ENCODE results near the gene LILRA1. TPM values are rescaled to one million over a fixed set of nuclear protein-coding genes. Genes with fewer than 3 reads are reported as not detected.

Gene LILRA1
- total and polyA plus RNA-seq, 4 donors: 1.2 to 21.3 (median 5.2) TPM

DNA sequence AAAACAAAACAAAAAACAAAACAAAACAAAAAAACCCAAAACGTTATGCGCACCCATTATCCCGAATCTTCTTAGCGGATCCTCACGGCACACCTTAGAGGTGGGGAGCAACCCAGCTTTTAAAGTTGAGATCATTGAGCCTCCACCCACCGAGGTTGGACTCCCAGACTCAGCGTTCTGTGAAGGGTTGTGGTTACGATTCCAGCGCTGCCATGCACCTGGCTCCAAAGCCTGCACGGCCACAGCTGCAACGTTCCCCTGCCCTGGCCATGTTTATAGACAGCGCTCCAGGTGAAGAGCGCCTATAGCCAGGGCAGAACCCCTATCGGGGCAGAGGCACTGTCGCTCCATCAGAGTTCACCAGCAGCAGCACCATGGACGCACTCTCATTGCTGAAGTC lies 38.5 kb upstream of the LILRA1 start:
- DNase-seq (no peak), ATAC-seq (ENCODE audit: insufficient read depth, low FRiP score) (no peak)
- H3K36me3 ChIP-seq (ENCODE audit: control insufficient read depth in 4 of 4, insufficient read depth in 4 of 4, low read length in 4 of 4): no peaks in the 10 kb centered on the region
- 86 to 90% methylated on average over 16 of the region's 16 CpGs for WGBS, 2 donors
- no peak for TF ChIP-seq CTCF (IDR thresholded peaks at IDR 0.05; ENCODE audit: control extremely low read depth, extremely low read depth)
- H3K9ac ChIP-seq (ENCODE audit: insufficient read depth in 1 of 2, low read length in 2 of 2): no peak overlapping the region
- H3K4me1 ChIP-seq (ENCODE audit: control insufficient read depth in 5 of 5, insufficient read depth in 5 of 5, low read length in 5 of 5): no peaks in the 10 kb centered on the region
- H3K27me3 ChIP-seq (ENCODE audit: control insufficient read depth in 3 of 3, insufficient read depth in 3 of 3, low read length in 2 of 3): no peaks in the 10 kb centered on the region
- peaks cover 0 to 4% (median 0%) of the 10 kb centered on the region in 4 donors for H3K9me3 ChIP-seq (ENCODE audit: control insufficient read depth in 4 of 4, insufficient read depth in 3 of 4, low read length in 3 of 4)
- no peak overlapping the region for H3K4me3 ChIP-seq
- H3K27ac ChIP-seq (ENCODE audit: low read depth in 1 of 2, low read length in 1 of 2): no peak overlapping the region

GRCh38 chr19:54556194-54556593 lies 37.2 kb upstream of the LILRA1 start:
- no peaks in the 10 kb centered on the region for H3K36me3 ChIP-seq (ENCODE audit: control insufficient read depth in 4 of 4, insufficient read depth in 4 of 4, low read length in 4 of 4)
- H3K27me3 ChIP-seq (ENCODE audit: control insufficient read depth in 3 of 3, insufficient read depth in 3 of 3, low read length in 2 of 3): no peaks in the 10 kb centered on the region
- ATAC-seq (ENCODE audit: insufficient read depth, low FRiP score) (no peak), DNase-seq (no peak)
- no peak overlapping the region for H3K9ac ChIP-seq (ENCODE audit: insufficient read depth in 1 of 2, low read length in 2 of 2)
- no peak for TF ChIP-seq CTCF (IDR thresholded peaks at IDR 0.05; ENCODE audit: control extremely low read depth, extremely low read depth)
- H3K27ac ChIP-seq (ENCODE audit: low read depth in 1 of 2, low read length in 1 of 2): no peak overlapping the region
- peaks cover 0 to 2% (median 0%) of the 10 kb centered on the region in 4 donors for H3K9me3 ChIP-seq (ENCODE audit: control insufficient read depth in 4 of 4, insufficient read depth in 3 of 4, low read length in 3 of 4)
- 88% methylated on average over 1 of the region's 1 CpG for WGBS, 2 donors
- no peaks in the 10 kb centered on the region for H3K4me1 ChIP-seq (ENCODE audit: control insufficient read depth in 5 of 5, insufficient read depth in 5 of 5, low read length in 5 of 5)
- H3K4me3 ChIP-seq: no peak overlapping the region

GRCh38 chr19:54558339-54558738 lies 35.1 kb upstream of the LILRA1 start:
- DNase-seq (no peak), ATAC-seq (ENCODE audit: insufficient read depth, low FRiP score) (no peak)
- Histone ChIP-seq H3K9me3 (ENCODE audit: control insufficient read depth in 4 of 4, insufficient read depth in 3 of 4, low read length in 3 of 4) (peaks cover 0 to 2% (median 0%) of the 10 kb centered on the region in 4 donors), H3K4me1 (ENCODE audit: control insufficient read depth in 5 of 5, insufficient read depth in 5 of 5, low read length in 5 of 5) (no peaks in the 10 kb centered on the region), H3K4me3 (no peak overlapping the region), H3K27ac (ENCODE audit: low read depth in 1 of 2, low read length in 1 of 2) (no peak overlapping the region), H3K27me3 (ENCODE audit: control insufficient read depth in 3 of 3, insufficient read depth in 3 of 3, low read length in 2 of 3) (no peaks in the 10 kb centered on the region), H3K9ac (ENCODE audit: insufficient read depth in 1 of 2, low read length in 2 of 2) (no peak overlapping the region), H3K36me3 (ENCODE audit: control insufficient read depth in 4 of 4, insufficient read depth in 4 of 4, low read length in 4 of 4) (no peaks in the 10 kb centered on the region)
- TF ChIP-seq CTCF (IDR thresholded peaks at IDR 0.05; ENCODE audit: control extremely low read depth, extremely low read depth): no peak
- WGBS, 2 donors: 49 to 60% methylated on average over 3 of the region's 3 CpGs

GRCh38 chr19:54560881-54561385 lies 32.5 kb upstream of the LILRA1 start:
- Histone ChIP-seq H3K36me3 (ENCODE audit: control insufficient read depth in 4 of 4, insufficient read depth in 4 of 4, low read length in 4 of 4) (no peaks in the 10 kb centered on the region), H3K9ac (ENCODE audit: insufficient read depth in 1 of 2, low read length in 2 of 2) (no peak overlapping the region), H3K4me1 (ENCODE audit: control insufficient read depth in 5 of 5, insufficient read depth in 5 of 5, low read length in 5 of 5) (no peaks in the 10 kb centered on the region), H3K27me3 (ENCODE audit: control insufficient read depth in 3 of 3, insufficient read depth in 3 of 3, low read length in 2 of 3) (no peaks in the 10 kb centered on the region), H3K4me3 (no peak overlapping the region), H3K9me3 (ENCODE audit: control insufficient read depth in 4 of 4, insufficient read depth in 3 of 4, low read length in 3 of 4) (no peaks in the 10 kb centered on the region), H3K27ac (ENCODE audit: low read depth in 1 of 2, low read length in 1 of 2) (no peak overlapping the region)
- ATAC-seq (ENCODE audit: insufficient read depth, low FRiP score) (no peak), DNase-seq (no peak)
- 89 to 94% methylated on average over 11 of the region's 11 CpGs for WGBS, 2 donors
- TF ChIP-seq CTCF (IDR thresholded peaks at IDR 0.05; ENCODE audit: control extremely low read depth, extremely low read depth): no peak
